Keratinocyte (primary cell): ENCODE data around the gene GAS6. TPM values are rescaled to one million over a fixed set of nuclear protein-coding genes. Genes with fewer than 3 reads are reported as not detected.
A peak's percentile ranks its signal among the peaks of the same experiment; 100 is the strongest.

ENCODE experiments used
- DNase-seq: peaks from one replicate; pipeline ENCODE4 v3.0.0-alpha.2; 2011; ENCODE audit warnings: low read depth, missing footprints, low spot score
- FAIRE-seq: peaks from 2 replicates; lab custom pipeline; 2011; peaks lifted over from hg19 to GRCh38; lab: Jason Lieb, UNC
- H2AFZ ChIP-seq: 2 replicates; pipeline ENCODE4 v1.6.0; 2012; ENCODE audit warnings: low read length, control low read depth, inconsistent platforms; ENCODE audit not compliant: control insufficient read depth
- H3K27ac ChIP-seq: 2 replicates; pipeline ENCODE4 v1.5.1; 2011; ENCODE audit warnings: low read length; ENCODE audit not compliant: control insufficient read depth, insufficient read depth
- H3K27me3 ChIP-seq: 3 replicates; pipeline ENCODE4 v1.6.0; 2011; ENCODE audit warnings: low read length; ENCODE audit not compliant: control insufficient read depth, insufficient read depth; ENCODE audit errors: extremely low read depth
- H3K36me3 ChIP-seq, 2 experiments: 2 replicates in 1 of 2; 3 replicates in 1 of 2; pipeline ENCODE4 v1.5.1; 2011; ENCODE audit warnings: low read length in 2 of 2, mild to moderate bottlenecking in 1 of 2; ENCODE audit not compliant: control insufficient read depth in 2 of 2, insufficient read depth in 2 of 2; ENCODE audit errors: extremely low read depth in 1 of 2
- H3K4me1 ChIP-seq: 3 replicates; pipeline ENCODE4 v1.5.1; 2011; ENCODE audit warnings: low read length; ENCODE audit not compliant: control insufficient read depth, insufficient read depth; ENCODE audit errors: extremely low read depth
- H3K4me2 ChIP-seq: 3 replicates; pipeline ENCODE4 v1.6.0; 2011; ENCODE audit warnings: low read depth, low read length; ENCODE audit not compliant: control insufficient read depth, insufficient read depth; ENCODE audit errors: extremely low read depth
- H3K4me3 ChIP-seq, 3 experiments: fragments of 200-600 bp in 1 of 3; sonication (generic) in 1 of 3; 2 replicates in 2 of 3; 3 replicates in 1 of 3; pipeline ENCODE4 v1.5.1; 2011 to 2016; ENCODE audit warnings: low read length in 3 of 3, mild to moderate bottlenecking in 3 of 3, control low read depth in 2 of 3, inconsistent platforms in 1 of 3, low read depth in 1 of 3, mixed read lengths in 1 of 3, mixed run types in 1 of 3, moderate library complexity in 1 of 3; ENCODE audit not compliant: control insufficient read depth in 2 of 3, insufficient read depth in 2 of 3; ENCODE audit errors: extremely low read depth in 1 of 3
- H3K79me2 ChIP-seq: 2 replicates; pipeline ENCODE4 v1.6.0; 2012; ENCODE audit warnings: low read length; ENCODE audit not compliant: control insufficient read depth, insufficient read depth
- H3K9ac ChIP-seq: 3 replicates; pipeline ENCODE4 v1.6.0; 2011; ENCODE audit warnings: low read length; ENCODE audit not compliant: control insufficient read depth, insufficient read depth; ENCODE audit errors: extremely low read depth
- H3K9me1 ChIP-seq: 3 replicates; pipeline ENCODE4 v1.6.0; 2011; ENCODE audit warnings: low read length; ENCODE audit not compliant: control insufficient read depth, insufficient read depth; ENCODE audit errors: extremely low read depth
- H3K9me3 ChIP-seq: 2 replicates; pipeline ENCODE4 v1.5.1; 2012; ENCODE audit warnings: low read depth, low read length; ENCODE audit not compliant: control insufficient read depth
- H4K20me1 ChIP-seq: 3 replicates; pipeline ENCODE4 v1.6.0; 2011; ENCODE audit warnings: low read length; ENCODE audit not compliant: control insufficient read depth, insufficient read depth; ENCODE audit errors: extremely low read depth
- CTCF ChIP-seq, 3 experiments: IDR thresholded peaks in 1 of 3; conservative IDR thresholded peaks in 1 of 3; optimal IDR thresholded peaks in 1 of 3; 2 replicates in 2 of 3; 3 replicates in 1 of 3; pipeline versions ENCODE3 to v1.5.1; 2011; ENCODE audit warnings: low read length in 3 of 3, mild to moderate bottlenecking in 3 of 3, moderate library complexity in 2 of 3, control low read depth in 1 of 3, inconsistent platforms in 1 of 3; ENCODE audit not compliant: insufficient read depth in 2 of 3; ENCODE audit errors: extremely low read depth in 1 of 3
- EZH2 ChIP-seq: IDR thresholded peaks from one replicate; pipeline ENCODE4 v1.6.1; 2012; ENCODE audit warnings: inconsistent platforms, mild to moderate bottlenecking, low read length, moderate library complexity
- dilution Hi-C: fragments of 300-500 bp; cut with MboI; formaldehyde crosslinking; loops from one replicate; pipeline ENCODE4 v1.7.0; 2020; ENCODE audit warnings: low sequenced_read_pairs; ENCODE audit not compliant: extremely low pct_ligation_motif_present
- polyA plus RNA-seq, 5 experiments: library from polyadenylated mRNA; depleted of rRNA in 3 of 5; stranded (reverse) in 3 of 5; stranded (forward) in 1 of 5; unstranded in 1 of 5; fragments of >200 nt; gene quantifications; 1 replicate in 1 of 5; 2 replicates in 3 of 5; 3 replicates in 1 of 5; pipeline versions ENCODE4 v1.2.1 to v1.2.3, GENCODE V29; 2011 to 2012; ENCODE audit warnings: missing spikeins in 2 of 5, low read depth in 1 of 5, low replicate concordance in 1 of 5

Gene GAS6
- polyA plus RNA-seq, 1 donor (not counting 4 experiments of a cell fraction or from before 2014, with no cell fraction given): 163 TPM

- FAIRE-seq (peak; percentile 76), DNase-seq (no peak)
- H3K9me3 ChIP-seq: no peaks in the 10 kb centered on the region
- H3K79me2 ChIP-seq: peaks cover 50% of the 10 kb centered on the region
- H3K4me2 ChIP-seq: peak overlapping the region; percentile 99
- H3K27ac ChIP-seq: peak overlapping the region; percentile 78
- H3K4me1 ChIP-seq: peaks cover 26% of the 10 kb centered on the region
- H3K9ac ChIP-seq: peak overlapping the region; percentile 83
- H3K9me1 ChIP-seq: peaks cover 7% of the 10 kb centered on the region
- peaks cover 13% of the 10 kb centered on the region for H4K20me1 ChIP-seq
- peak overlapping the region; percentile 76 to 89 (median 84) for H3K4me3 ChIP-seq
- H3K36me3 ChIP-seq: peaks cover 3 to 17% of the 10 kb centered on the region in 2 experiments
- dilution Hi-C loops: no loop called here
- H3K27me3 ChIP-seq: no peaks in the 10 kb centered on the region
- TF ChIP-seq CTCF (optimal IDR thresholded peaks at IDR 0.05 in 1 of 3, IDR thresholded peaks at IDR 0.05 in 1 of 3, conservative IDR thresholded peaks at IDR 0.05 in 1 of 3; ENCODE audit: extremely low read depth in 1 of 3, insufficient read depth in 2 of 3, low read length in 3 of 3) (no peak), EZH2 (no peak)
- H2AFZ ChIP-seq: peak overlapping the region; percentile 54
Observed at GRCh38 chr13:113864273-113864890, 506 bp upstream of the GAS6 start.

GRCh38 chr13:113862931-113863523 lies 849 bp downstream of the GAS6 start:
- Histone ChIP-seq H3K9me3 (no peaks in the 10 kb centered on the region), H3K27ac (peak overlapping the region; percentile 72), H3K4me1 (peaks cover 36% of the 10 kb centered on the region), H3K79me2 (peaks cover 64% of the 10 kb centered on the region), H3K9me1 (peaks cover 7% of the 10 kb centered on the region), H4K20me1 (peaks cover 16% of the 10 kb centered on the region), H3K36me3 (peaks cover 8 to 30% of the 10 kb centered on the region in 2 experiments), H3K4me3 (peak overlapping the region; percentile 76 to 86 (median 80)), H2AFZ (no peak overlapping the region), H3K4me2 (peak overlapping the region; percentile 87), H3K27me3 (no peaks in the 10 kb centered on the region), H3K9ac (peak overlapping the region; percentile 83)
- dilution Hi-C loops: no loop called here
- TF ChIP-seq EZH2 (no peak), CTCF (optimal IDR thresholded peaks at IDR 0.05 in 1 of 3, IDR thresholded peaks at IDR 0.05 in 1 of 3, conservative IDR thresholded peaks at IDR 0.05 in 1 of 3; ENCODE audit: extremely low read depth in 1 of 3, insufficient read depth in 2 of 3, low read length in 3 of 3) (no peak)
- DNase-seq (no peak), FAIRE-seq (no peak)
